B cell (primary cell): ENCODE data around the gene GNL3. TPM values are rescaled to one million over a fixed set of nuclear protein-coding genes. Genes with fewer than 3 reads are reported as not detected.

Experiments used
- ATAC-seq: fragments of 200-7000 bp; cut with Tn5 transposase; one replicate; pipeline ENCODE4 v1.10.0; 2021; ENCODE audit warnings: low read depth, mild to moderate bottlenecking, moderate number of reproducible peaks, moderate library complexity
- CTCF ChIA-PET: fragments of 350-600 bp; sonication (Branson Sonifier 250); formaldehyde crosslinking; loops from one replicate; lab custom pipeline; 2021; ENCODE audit warnings: antibody characterized with exemption, inconsistent platforms; lab: Charles Lee
- POLR2A ChIA-PET: fragments of 350-600 bp; sonication (Branson Sonifier 250); formaldehyde crosslinking; loops from one replicate; lab custom pipeline; 2021; ENCODE audit warnings: antibody characterized with exemption; lab: Charles Lee
- DNase-seq: peaks from one replicate; pipeline ENCODE4 v3.0.0; 2013
- H2AFZ ChIP-seq: 2 replicates; pipeline ENCODE4 v1.6.1; 2012; ENCODE audit warnings: mild to moderate bottlenecking, low read depth, low read length; ENCODE audit not compliant: insufficient read depth, poor library complexity, severe bottlenecking
- H3K27ac ChIP-seq, 2 donors: 1 replicate in 1 of 2; 2 replicates in 1 of 2; pipeline ENCODE4 v1.5.1; 2012 to 2013; ENCODE audit warnings: low read length in 2 of 2, mild to moderate bottlenecking in 2 of 2, moderate library complexity in 1 of 2
- H3K27me3 ChIP-seq, 4 experiments: fragments of 200-600 bp in 1 of 4; sonication (generic) in 1 of 4; replicated peaks in 1 of 4; 1 replicate in 2 of 4; 2 replicates in 2 of 4; pipeline versions ENCODE4 v1.6.1 to v1.7.0; 2013 to 2016; ENCODE audit warnings: low read length in 3 of 4, mild to moderate bottlenecking in 2 of 4, mixed read lengths in 1 of 4, moderate library complexity in 1 of 4; ENCODE audit not compliant: insufficient read depth in 4 of 4, control insufficient read depth in 3 of 4; ENCODE audit errors: control extremely low read depth in 1 of 4
- H3K36me3 ChIP-seq, 2 experiments: replicated peaks in 1 of 2; 1 replicate in 1 of 2; 2 replicates in 1 of 2; pipeline versions ENCODE4 v1.6.1 to v1.7.1; 2013; ENCODE audit warnings: low read length in 1 of 2; ENCODE audit not compliant: insufficient read depth in 2 of 2, control insufficient read depth in 1 of 2; ENCODE audit errors: control extremely low read depth in 1 of 2, extremely low read depth in 1 of 2
- H3K4me1 ChIP-seq, 2 donors: fragments of 200-600 bp in 1 of 2; sonication (generic) in 1 of 2; 1 replicate in 1 of 2; 2 replicates in 1 of 2; pipeline versions ENCODE4 v1.5.1 to v1.6.1; 2013 to 2017; ENCODE audit warnings: low read length in 2 of 2; ENCODE audit not compliant: control insufficient read depth in 2 of 2, insufficient read depth in 2 of 2
- H3K4me2 ChIP-seq: replicated peaks from 2 replicates; pipeline ENCODE3; 2012; ENCODE audit warnings: mild to moderate bottlenecking, low read depth, low read length; ENCODE audit not compliant: poor library complexity, severe bottlenecking
- H3K4me3 ChIP-seq, 5 experiments: fragments of 200-600 bp in 1 of 5; sonication (generic) in 1 of 5; 1 replicate in 3 of 5; 2 replicates in 2 of 5; pipeline versions ENCODE4 v1.5.1 to v1.7.0; 2011 to 2016; ENCODE audit warnings: low read length in 4 of 5, mild to moderate bottlenecking in 4 of 5, low read depth in 2 of 5, control low read depth in 1 of 5, moderate library complexity in 1 of 5; ENCODE audit not compliant: insufficient read depth in 1 of 5; ENCODE audit errors: control extremely low read depth in 1 of 5, extremely low read depth in 1 of 5
- H3K79me2 ChIP-seq: fragments of 200-600 bp; sonication (generic); one replicate; pipeline ENCODE4 v1.6.0; 2016; ENCODE audit warnings: low read length; ENCODE audit not compliant: control insufficient read depth, insufficient read depth
- H3K9ac ChIP-seq: fragments of 200-600 bp; sonication (generic); 2 replicates; pipeline ENCODE4 v1.6.1; 2017; ENCODE audit warnings: mild to moderate bottlenecking, low read length, moderate library complexity
- H3K9me3 ChIP-seq, 3 donors: one replicate each; pipeline versions ENCODE4 v1.6.1 to v1.7.1; 2013; ENCODE audit warnings: low read length in 2 of 3; ENCODE audit not compliant: control insufficient read depth in 2 of 3, insufficient read depth in 1 of 3; ENCODE audit errors: control extremely low read depth in 1 of 3
- H4K20me1 ChIP-seq: 2 replicates; pipeline ENCODE4 v1.6.0; 2012; ENCODE audit warnings: mild to moderate bottlenecking, low read length; ENCODE audit not compliant: insufficient read depth, control insufficient read depth, poor library complexity, severe bottlenecking
- H3K27ac Mint-ChIP-seq: one replicate; pipeline ENCODE4 v1.8.0; 2021; ENCODE audit warnings: mixed read lengths
- H3K27me3 Mint-ChIP-seq: one replicate; pipeline ENCODE4 v1.8.0; 2021; ENCODE audit warnings: mixed read lengths
- H3K4me1 Mint-ChIP-seq: one replicate; pipeline ENCODE4 v1.8.0; 2021; ENCODE audit warnings: mixed read lengths
- H3K4me3 Mint-ChIP-seq: one replicate; pipeline ENCODE4 v1.8.0; 2021; ENCODE audit warnings: mixed read lengths
- H3K9me3 Mint-ChIP-seq: one replicate; pipeline ENCODE4 v1.8.0; 2022; ENCODE audit warnings: mixed read lengths; ENCODE audit not compliant: insufficient read depth
- CTCF ChIP-seq: fragments of 200-600 bp; IDR thresholded peaks from one replicate; pipeline ENCODE4 v1.8.0; 2022; ENCODE audit warnings: antibody characterized with exemption, mild to moderate bottlenecking
- EZH2 ChIP-seq: IDR thresholded peaks from 2 replicates; pipeline ENCODE4 v1.6.1; 2012; ENCODE audit warnings: borderline replicate concordance, low read depth, mild to moderate bottlenecking, moderate library complexity, low read length; ENCODE audit not compliant: insufficient read depth, poor library complexity, severe bottlenecking
- WGBS: methylation state at CpG from one replicate; pipeline ENCODE4 v1.1.5; 2013; ENCODE audit warnings: missing lambda C conversion rate; ENCODE audit not compliant: insufficient coverage; 5-methylcytosine and 5-hydroxymethylcytosine counted together
- intact Hi-C: fragments of 100-400 bp; cut with micrococcal nuclease; formaldehyde crosslinking; loops from one replicate; pipeline ENCODE4 v1.10.0; 2022
- polyA plus RNA-seq: library from polyadenylated mRNA; depleted of rRNA; stranded (reverse); fragments of >200 nt; gene quantifications from 2 replicates; pipeline ENCODE4 v1.2.3, GENCODE V29; 2012
- small RNA-seq: library from RNA; depleted of rRNA; stranded (forward); fragments of <200 nt; gene quantifications from one replicate; pipeline ENCODE3, GENCODE V24; 2012; ENCODE audit warnings: low replicate concordance, low read depth; ENCODE audit not compliant: insufficient read length
- total RNA-seq, 2 donors: library from RNA; stranded (reverse); fragments of 120-200 nt in 1 of 2; gene quantifications; 1 replicate in 1 of 2; 2 replicates in 1 of 2; pipeline versions ENCODE4 v1.2.3 to v1.2.4, GENCODE V29; 2013 to 2022

GNL3 gene
- total and polyA plus RNA-seq, 2 donors (not counting 1 experiment from before 2014, with no cell fraction given): 32.6 to 68.5 TPM

GRCh38 chr3:52743721-52744120 is 57.9 kb downstream of the GNL3 start:
- POLR2A ChIA-PET: no interaction called here

More at GRCh38 chr3:52743721-52744120, 57.9 kb downstream of the GNL3 start:
- CTCF ChIA-PET: interaction anchor here (1.0 to 3.2 kb wide), 7 partner anchors 15 to 329 kb away, joined by 3 to 18 read pairs (median 6); no protein-coding TSS in a partner anchor
- DNase-seq (no peak), ATAC-seq (no peak)
- no peaks in the 10 kb centered on the region for H4K20me1 ChIP-seq
- peaks cover 8 to 45% of the 10 kb centered on the region in 2 experiments for H3K36me3 ChIP-seq
- no peak overlapping the region for H2AFZ ChIP-seq
- WGBS: no CpG with 5 or more reads among the region's 2 CpGs
- no peak overlapping the region for H3K4me2 ChIP-seq
- Mint-ChIP-seq H3K4me3 (no peak overlapping the region), H3K9me3 (no peaks in the 10 kb centered on the region), H3K27ac (no peak overlapping the region), H3K27me3 (no peaks in the 10 kb centered on the region), H3K4me1 (no peaks in the 10 kb centered on the region)
- H3K27me3 ChIP-seq: no peaks in the 10 kb centered on the region
- no peak overlapping the region for H3K27ac ChIP-seq
- no peaks in the 10 kb centered on the region for H3K9me3 ChIP-seq
- H3K4me3 ChIP-seq: no peak overlapping the region
- intact Hi-C loops: no loop called here
- H3K4me1 ChIP-seq: no peaks in the 10 kb centered on the region
- no peaks in the 10 kb centered on the region for H3K79me2 ChIP-seq
- no peak overlapping the region for H3K9ac ChIP-seq
- no peak for TF ChIP-seq CTCF
- TF ChIP-seq EZH2: no peak

Small RNA genes lying within 50 kb of the gene (small RNA-seq; reads per million reads assigned to genes)
- gene AC006254.2 (not detected), gene RF00569 (5,453 reads per million, percentile 99 among the genes with 10 or more reads in this experiment), gene RF01183 (not detected), gene SNORD19 (not detected), gene SNORD19B (not detected), gene SNORD69 (8,240 reads per million, percentile 99 among the genes with 10 or more reads in this experiment)

Other genes with a start within 250 kb of the GNL3 start
- gene SEMA3G, start 240.9 kb upstream of the GNL3 start, total RNA-seq: 0.27 and 0.42 TPM in 2 replicates
- gene SEMA3G, start 240.9 kb upstream of the GNL3 start, polyA plus RNA-seq: 0.07 and 0.10 TPM in 2 replicates
- gene TNNC1, start 232.0 kb upstream of the GNL3 start, total RNA-seq: 1.1 TPM in 1 of 2 replicates, not detected in the other
- 5.4 and 16.7 TPM in 2 replicates for gene TNNC1, start 232.0 kb upstream of the GNL3 start, polyA plus RNA-seq
- gene NISCH, start 230.4 kb upstream of the GNL3 start, total RNA-seq: 161 and 169 TPM in 2 replicates
- gene NISCH, start 230.4 kb upstream of the GNL3 start, polyA plus RNA-seq: 127 and 130 TPM in 2 replicates
- gene STAB1, start 190.7 kb upstream of the GNL3 start, total RNA-seq: 4.0 and 4.5 TPM in 2 replicates
- gene STAB1, start 190.7 kb upstream of the GNL3 start, polyA plus RNA-seq: 3.8 and 5.6 TPM in 2 replicates
- 8.1 and 11.2 TPM in 2 replicates for gene NT5DC2, start 152.2 kb upstream of the GNL3 start, total RNA-seq
- gene NT5DC2, start 152.2 kb upstream of the GNL3 start, polyA plus RNA-seq: 11.9 and 19.0 TPM in 2 replicates
- gene UQCC5, start 149.4 kb upstream of the GNL3 start, total RNA-seq: 10.3 and 16.4 TPM in 2 replicates
- gene UQCC5, start 149.4 kb upstream of the GNL3 start, polyA plus RNA-seq: 1.1 and 1.5 TPM in 2 replicates
- gene PBRM1, start 119 bp upstream of the GNL3 start, total RNA-seq: 81.1 and 85.9 TPM in 2 replicates
- gene PBRM1, start 119 bp upstream of the GNL3 start, polyA plus RNA-seq: 16.8 and 26.9 TPM in 2 replicates
- 28.7 and 32.5 TPM in 2 replicates for gene GLT8D1, start 19.8 kb downstream of the GNL3 start, total RNA-seq
- 22.9 and 28.1 TPM in 2 replicates for gene GLT8D1, start 19.8 kb downstream of the GNL3 start, polyA plus RNA-seq
- 54.3 and 64.5 TPM in 2 replicates for gene SPCS1, start 20.1 kb downstream of the GNL3 start, total RNA-seq
- gene SPCS1, start 20.1 kb downstream of the GNL3 start, polyA plus RNA-seq: 82.2 and 129 TPM in 2 replicates
- 33.8 and 38.4 TPM in 2 replicates for gene NEK4, start 84.9 kb downstream of the GNL3 start, total RNA-seq
- 8.8 and 9.0 TPM in 2 replicates for gene NEK4, start 84.9 kb downstream of the GNL3 start, polyA plus RNA-seq
- 0.53 TPM in 1 of 2 replicates, not detected in the other for gene ITIH1, start 91.6 kb downstream of the GNL3 start, total RNA-seq
- gene ITIH1, start 91.6 kb downstream of the GNL3 start, polyA plus RNA-seq: 1.5 and 2.0 TPM in 2 replicates
- not detected in 2 replicates for gene ITIH3, start 108.8 kb downstream of the GNL3 start, total RNA-seq
- not detected in 2 replicates for gene ITIH3, start 108.8 kb downstream of the GNL3 start, polyA plus RNA-seq
- gene ITIH4, start 144.6 kb downstream of the GNL3 start, total RNA-seq: 38.5 and 38.7 TPM in 2 replicates
- 21.5 and 34.3 TPM in 2 replicates for gene ITIH4, start 144.6 kb downstream of the GNL3 start, polyA plus RNA-seq
- gene MUSTN1, start 149.0 kb downstream of the GNL3 start, total RNA-seq: 0.79 and 5.1 TPM in 2 replicates
- gene MUSTN1, start 149.0 kb downstream of the GNL3 start, polyA plus RNA-seq: 8.3 and 11.2 TPM in 2 replicates
- gene STIMATE, start 211.5 kb downstream of the GNL3 start, total RNA-seq: 37.7 and 38.4 TPM in 2 replicates
- 18.6 and 24.6 TPM in 2 replicates for gene STIMATE, start 211.5 kb downstream of the GNL3 start, polyA plus RNA-seq